ENCODE results near the gene KLRC4.

GRCh38 chr12:10361084-10361483 lies 48.5 kb downstream of the KLRC4 start:
- TF ChIP-seq CTCF (IDR thresholded peaks at IDR 0.05 in 4 of 5, conservative IDR thresholded peaks at IDR 0.05 in 1 of 5) (no peak), POLR2A (IDR thresholded peaks at IDR 0.05) (no peak)
